ENCODE measurements around the gene UTRN.

Gene UTRN

GRCh38 chr6:144305567-144305966, 20.4 kb downstream of the UTRN start:
- Mint-ChIP-seq H3K27ac (ENCODE audit: low read depth) (peak overlapping the region; percentile 89), H3K36me3 (ENCODE audit: insufficient read depth) (peaks cover 3% of the 10 kb centered on the region), H3K27me3 (no peaks in the 10 kb centered on the region), H3K4me1 (peaks cover 60% of the 10 kb centered on the region), H3K4me3 (peak overlapping the region; percentile 73), H3K9me3 (no peaks in the 10 kb centered on the region)
- no peak for DNase-seq (ENCODE audit: low spot score in 2 of 2)
- ATAC-seq (replicated peaks; ENCODE audit: extremely low read depth, poor library complexity, severe bottlenecking) = no peak

GRCh38 chr6:144305985-144306384, 20.9 kb downstream of the UTRN start:
- no peaks in the 10 kb centered on the region for H3K9me3 Mint-ChIP-seq
- H3K4me1 Mint-ChIP-seq = peaks cover 64% of the 10 kb centered on the region
- peak overlapping the region; percentile 73 for H3K4me3 Mint-ChIP-seq
- no peaks in the 10 kb centered on the region for H3K27me3 Mint-ChIP-seq
- peak overlapping the region; percentile 89 for H3K27ac Mint-ChIP-seq (ENCODE audit: low read depth)
- peak; percentile 78 for ATAC-seq (replicated peaks; ENCODE audit: extremely low read depth, poor library complexity, severe bottlenecking)
- DNase-seq (ENCODE audit: low spot score in 2 of 2) = peak in 1 of 2 donors; percentile 34
- peaks cover 3% of the 10 kb centered on the region for H3K36me3 Mint-ChIP-seq (ENCODE audit: insufficient read depth)

DNA sequence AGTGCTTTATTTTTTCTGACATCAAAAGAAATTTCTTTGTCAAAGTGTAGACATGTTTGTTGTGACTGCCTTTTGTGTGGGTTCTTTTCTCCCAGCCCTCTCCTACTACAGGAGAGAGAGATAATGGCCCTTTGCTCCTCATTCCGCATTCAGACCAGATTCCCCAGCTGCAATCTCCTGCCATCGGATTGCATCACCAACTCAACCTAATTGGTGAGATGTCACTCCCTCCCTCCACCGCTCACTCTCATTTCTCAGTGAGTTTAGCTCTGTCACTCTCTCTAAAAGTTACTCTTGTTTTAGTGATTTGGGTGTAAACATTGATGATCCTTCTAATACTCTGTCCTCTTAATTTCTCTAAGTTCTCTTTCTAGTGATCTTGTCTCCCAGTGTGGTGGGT, 22.7 kb downstream of the UTRN start:
- Mint-ChIP-seq H3K36me3 (ENCODE audit: insufficient read depth) (peaks cover 3% of the 10 kb centered on the region), H3K27ac (ENCODE audit: low read depth) (no peak overlapping the region), H3K9me3 (no peaks in the 10 kb centered on the region), H3K4me3 (no peak overlapping the region), H3K4me1 (peaks cover 56% of the 10 kb centered on the region), H3K27me3 (no peaks in the 10 kb centered on the region)
- no peak for ATAC-seq (replicated peaks; ENCODE audit: extremely low read depth, poor library complexity, severe bottlenecking)
- no peak for DNase-seq (ENCODE audit: low spot score in 2 of 2)

- ATAC-seq (replicated peaks; ENCODE audit: extremely low read depth, poor library complexity, severe bottlenecking) (no peak), DNase-seq (ENCODE audit: low spot score in 2 of 2) (no peak)
- Mint-ChIP-seq H3K9me3 (no peaks in the 10 kb centered on the region), H3K27ac (ENCODE audit: low read depth) (peak overlapping the region; percentile 32), H3K36me3 (ENCODE audit: insufficient read depth) (no peaks in the 10 kb centered on the region), H3K4me3 (peak overlapping the region; percentile 71), H3K27me3 (no peaks in the 10 kb centered on the region), H3K4me1 (peaks cover 38% of the 10 kb centered on the region)
Measured at GRCh38 chr6:144310765-144311164, 25.6 kb downstream of the UTRN start.

- Mint-ChIP-seq H3K4me3 (peak overlapping the region; percentile 71), H3K36me3 (ENCODE audit: insufficient read depth) (no peaks in the 10 kb centered on the region), H3K27ac (ENCODE audit: low read depth) (peak overlapping the region; percentile 32), H3K4me1 (peaks cover 34% of the 10 kb centered on the region), H3K27me3 (no peaks in the 10 kb centered on the region), H3K9me3 (no peaks in the 10 kb centered on the region)
- no peak for ATAC-seq (replicated peaks; ENCODE audit: extremely low read depth, poor library complexity, severe bottlenecking)
- DNase-seq (ENCODE audit: low spot score in 2 of 2) = no peak
Measured at GRCh38 chr6:144311361-144311760, 26.2 kb downstream of the UTRN start.

DNA sequence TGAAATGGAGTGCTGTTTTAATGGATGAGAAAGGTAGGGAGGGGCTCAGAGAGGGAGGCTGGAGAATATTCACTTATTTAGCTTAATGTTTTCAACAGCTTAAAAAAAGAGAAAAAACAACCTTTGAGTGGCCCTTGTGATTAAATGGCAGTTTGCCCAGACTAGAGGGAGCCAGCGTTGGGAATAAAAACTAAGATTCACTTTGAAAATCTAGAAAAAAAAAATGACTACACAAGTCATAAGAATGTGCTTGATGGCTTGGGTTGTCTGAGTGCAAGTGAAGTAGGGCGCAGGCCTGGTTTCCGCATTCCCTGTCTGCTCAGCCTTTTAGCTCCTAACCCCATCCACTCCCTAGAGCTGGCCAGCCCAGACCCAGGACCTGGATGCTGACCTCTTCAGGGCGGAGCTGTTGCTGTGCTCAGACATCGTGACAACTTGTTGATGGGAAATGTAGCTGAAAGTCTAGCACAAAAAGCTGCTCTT, 28.9 kb downstream of the UTRN start:
- no peak for ATAC-seq (replicated peaks; ENCODE audit: extremely low read depth, poor library complexity, severe bottlenecking)
- no peak for DNase-seq (ENCODE audit: low spot score in 2 of 2)
- H3K27me3 Mint-ChIP-seq = no peaks in the 10 kb centered on the region
- no peaks in the 10 kb centered on the region for H3K9me3 Mint-ChIP-seq
- no peak overlapping the region for H3K4me3 Mint-ChIP-seq
- H3K36me3 Mint-ChIP-seq (ENCODE audit: insufficient read depth) = no peaks in the 10 kb centered on the region
- peaks cover 32% of the 10 kb centered on the region for H3K4me1 Mint-ChIP-seq
- H3K27ac Mint-ChIP-seq (ENCODE audit: low read depth) = no peak overlapping the region

DNA sequence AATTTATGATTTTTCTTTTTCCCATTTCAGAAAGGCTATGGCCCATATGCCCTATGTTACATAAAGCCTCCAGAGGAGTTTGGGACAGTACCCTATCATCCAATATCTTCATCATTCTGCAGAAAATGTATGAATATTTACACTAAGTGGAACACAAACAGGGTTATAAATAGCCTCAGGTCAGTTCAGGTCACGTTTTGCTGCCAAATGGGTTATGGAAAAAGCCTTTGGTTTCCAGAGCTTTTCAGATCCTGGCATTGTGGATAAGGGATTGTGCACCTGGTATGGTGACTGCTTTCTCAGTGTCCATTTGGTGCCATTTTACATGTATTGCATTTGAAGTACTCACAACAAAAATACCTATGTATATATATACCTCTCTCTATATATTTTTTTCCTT, 29.4 kb downstream of the UTRN start:
- Mint-ChIP-seq H3K36me3 (ENCODE audit: insufficient read depth) (no peaks in the 10 kb centered on the region), H3K9me3 (no peaks in the 10 kb centered on the region), H3K4me1 (peaks cover 28% of the 10 kb centered on the region), H3K27me3 (no peaks in the 10 kb centered on the region), H3K4me3 (no peak overlapping the region), H3K27ac (ENCODE audit: low read depth) (no peak overlapping the region)
- no peak for DNase-seq (ENCODE audit: low spot score in 2 of 2)
- ATAC-seq (replicated peaks; ENCODE audit: extremely low read depth, poor library complexity, severe bottlenecking) = no peak

DNA sequence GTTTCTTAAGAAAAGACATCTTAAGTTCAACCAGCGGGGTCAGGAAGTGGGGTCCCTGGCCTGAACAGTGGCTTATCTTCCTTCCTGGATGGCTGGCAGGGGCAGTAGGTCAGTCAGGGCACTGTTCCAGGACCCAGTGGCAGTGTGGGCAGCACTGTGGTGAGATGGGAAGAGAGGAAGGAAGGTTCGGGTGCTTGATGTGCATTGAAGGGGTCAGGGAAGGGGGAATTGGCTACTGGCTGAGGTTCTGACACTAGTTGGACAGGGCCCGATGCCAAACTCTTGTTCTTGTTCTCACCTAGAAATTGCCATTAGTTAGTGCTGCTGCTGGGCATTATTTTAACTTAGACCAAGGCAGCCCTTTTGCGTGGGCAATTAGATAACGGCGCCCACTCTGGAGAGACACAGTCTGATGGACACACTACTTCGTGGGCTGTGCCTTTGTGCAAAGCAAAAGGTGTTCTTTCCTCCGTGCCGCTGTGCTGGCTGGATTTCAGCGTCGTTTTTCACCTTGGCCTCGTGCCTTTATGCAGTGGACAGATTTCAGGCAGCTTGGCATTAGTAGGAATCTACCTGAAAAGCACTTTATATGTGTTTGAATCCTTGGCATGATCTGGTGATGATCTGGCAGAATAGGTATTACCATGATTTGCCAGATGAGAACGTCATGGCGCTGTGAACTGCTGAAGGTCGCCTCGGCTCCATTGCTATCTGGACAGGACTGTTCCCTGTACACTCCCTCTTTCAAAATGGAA, 30.3 kb downstream of the UTRN start:
- Mint-ChIP-seq H3K27ac (ENCODE audit: low read depth) (peak overlapping the region; percentile 6), H3K27me3 (no peaks in the 10 kb centered on the region), H3K4me3 (no peak overlapping the region), H3K4me1 (peaks cover 22% of the 10 kb centered on the region), H3K9me3 (no peaks in the 10 kb centered on the region), H3K36me3 (ENCODE audit: insufficient read depth) (no peaks in the 10 kb centered on the region)
- no peak for DNase-seq (ENCODE audit: low spot score in 2 of 2)
- no peak for ATAC-seq (replicated peaks; ENCODE audit: extremely low read depth, poor library complexity, severe bottlenecking)

DNA sequence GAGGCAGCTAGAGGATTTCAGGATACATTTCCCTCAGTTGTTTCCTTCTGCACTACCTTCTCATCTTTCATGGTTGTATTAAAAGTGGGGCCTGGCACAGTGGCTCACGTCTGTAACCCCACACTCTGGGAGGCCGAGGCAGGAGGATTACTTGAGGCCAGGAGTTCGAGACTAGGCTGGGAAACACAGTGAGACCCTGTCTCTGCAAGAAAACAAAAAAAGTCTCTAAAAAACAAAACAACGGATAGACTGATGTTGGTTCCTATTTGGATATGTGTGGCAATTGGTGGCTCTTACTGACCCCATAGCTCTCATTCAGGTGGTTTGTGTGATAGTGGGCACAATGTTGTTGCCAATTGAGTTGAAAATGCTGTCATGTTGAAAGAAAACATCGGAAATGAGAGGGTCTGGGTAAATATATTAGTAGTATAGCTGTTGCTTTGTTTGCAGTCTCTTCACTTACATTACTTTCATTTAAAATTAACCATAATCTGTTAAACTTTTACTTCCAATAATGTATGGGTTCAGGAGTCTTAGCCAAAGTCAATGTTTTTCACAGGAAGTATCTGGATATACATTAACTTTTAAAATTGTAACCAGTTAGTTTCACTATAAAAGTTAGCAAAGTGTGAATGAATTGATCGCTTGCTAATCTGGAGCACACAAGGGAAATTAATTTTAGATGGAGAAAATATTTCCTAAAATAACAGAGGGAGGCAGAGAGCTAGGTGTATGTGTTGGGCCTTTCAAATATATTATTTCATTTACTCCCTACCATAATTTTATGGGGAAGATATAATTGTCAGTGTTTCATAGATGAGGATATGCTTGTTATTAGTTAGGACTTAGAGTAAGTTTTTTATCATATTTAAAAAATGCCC, 31.1 kb downstream of the UTRN start:
- H3K9me3 Mint-ChIP-seq = no peaks in the 10 kb centered on the region
- H3K4me1 Mint-ChIP-seq = peaks cover 16% of the 10 kb centered on the region
- peak overlapping the region; percentile 62 for H3K27ac Mint-ChIP-seq (ENCODE audit: low read depth)
- H3K36me3 Mint-ChIP-seq (ENCODE audit: insufficient read depth) = no peaks in the 10 kb centered on the region
- ATAC-seq (replicated peaks; ENCODE audit: extremely low read depth, poor library complexity, severe bottlenecking) = no peak
- no peak for DNase-seq (ENCODE audit: low spot score in 2 of 2)
- H3K27me3 Mint-ChIP-seq = no peaks in the 10 kb centered on the region
- no peak overlapping the region for H3K4me3 Mint-ChIP-seq

- no peaks in the 10 kb centered on the region for H3K9me3 Mint-ChIP-seq
- DNase-seq (ENCODE audit: low spot score in 2 of 2) = no peak
- no peak for ATAC-seq (replicated peaks; ENCODE audit: extremely low read depth, poor library complexity, severe bottlenecking)
- H3K4me1 Mint-ChIP-seq = peaks cover 15% of the 10 kb centered on the region
- H3K27ac Mint-ChIP-seq (ENCODE audit: low read depth) = peak overlapping the region; percentile 62
- no peak overlapping the region for H3K4me3 Mint-ChIP-seq
- no peaks in the 10 kb centered on the region for H3K27me3 Mint-ChIP-seq
- peaks cover 2% of the 10 kb centered on the region for H3K36me3 Mint-ChIP-seq (ENCODE audit: insufficient read depth)
Measured at GRCh38 chr6:144316862-144317195, 31.7 kb downstream of the UTRN start.

GRCh38 chr6:144317736-144318135, 32.6 kb downstream of the UTRN start:
- H3K4me3 Mint-ChIP-seq = no peak overlapping the region
- no peaks in the 10 kb centered on the region for H3K9me3 Mint-ChIP-seq
- H3K27me3 Mint-ChIP-seq = no peaks in the 10 kb centered on the region
- ATAC-seq (replicated peaks; ENCODE audit: extremely low read depth, poor library complexity, severe bottlenecking) = no peak
- H3K4me1 Mint-ChIP-seq = peaks cover 15% of the 10 kb centered on the region
- no peak overlapping the region for H3K27ac Mint-ChIP-seq (ENCODE audit: low read depth)
- no peak for DNase-seq (ENCODE audit: low spot score in 2 of 2)
- peaks cover 2% of the 10 kb centered on the region for H3K36me3 Mint-ChIP-seq (ENCODE audit: insufficient read depth)

DNA sequence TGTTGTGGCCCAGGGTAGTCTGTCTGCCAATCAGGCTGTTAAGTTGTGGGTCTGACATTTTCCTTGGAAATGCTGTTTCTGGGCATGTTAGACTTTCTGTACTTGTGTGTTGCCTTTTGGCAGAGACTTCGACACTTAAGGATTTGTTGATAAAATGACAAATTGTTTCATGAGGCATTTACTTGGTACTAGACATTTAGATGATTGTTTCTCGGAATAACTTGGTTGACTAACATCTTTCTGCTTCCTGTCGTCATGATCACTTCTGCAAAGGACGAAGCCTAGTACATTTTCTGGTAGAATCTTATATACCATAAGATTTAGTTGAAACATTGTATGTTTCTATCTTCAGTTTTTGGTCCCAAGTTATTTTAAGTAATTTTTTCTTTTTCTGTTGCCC, 34.1 kb downstream of the UTRN start:
- Mint-ChIP-seq H3K4me3 (no peak overlapping the region), H3K4me1 (peaks cover 15% of the 10 kb centered on the region), H3K36me3 (ENCODE audit: insufficient read depth) (peaks cover 2% of the 10 kb centered on the region), H3K9me3 (no peaks in the 10 kb centered on the region), H3K27ac (ENCODE audit: low read depth) (no peak overlapping the region), H3K27me3 (no peaks in the 10 kb centered on the region)
- no peak for DNase-seq (ENCODE audit: low spot score in 2 of 2)
- ATAC-seq (replicated peaks; ENCODE audit: extremely low read depth, poor library complexity, severe bottlenecking) = no peak

DNA sequence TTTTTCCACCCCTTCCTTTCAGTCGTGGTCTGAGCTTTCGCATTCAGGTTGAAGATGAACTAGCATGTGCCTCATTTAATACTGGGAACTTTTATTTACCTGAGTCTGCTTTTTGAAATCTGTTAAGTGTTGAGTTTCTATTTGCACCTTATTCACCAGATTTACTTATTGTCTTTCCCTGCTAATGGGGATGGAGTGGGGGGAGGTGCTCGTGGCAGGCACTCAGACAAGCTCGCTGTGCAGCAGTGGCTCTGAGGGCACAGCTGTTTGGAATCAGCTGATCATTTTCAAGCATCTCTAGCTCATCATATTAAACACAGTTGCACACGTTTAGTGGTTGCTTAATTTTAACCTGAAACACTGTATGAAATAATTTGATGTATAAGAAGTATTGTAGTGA, 35.6 kb downstream of the UTRN start:
- no peak overlapping the region for H3K27ac Mint-ChIP-seq (ENCODE audit: low read depth)
- no peaks in the 10 kb centered on the region for H3K27me3 Mint-ChIP-seq
- no peak for DNase-seq (ENCODE audit: low spot score in 2 of 2)
- H3K9me3 Mint-ChIP-seq = no peaks in the 10 kb centered on the region
- H3K4me3 Mint-ChIP-seq = no peak overlapping the region
- ATAC-seq (replicated peaks; ENCODE audit: extremely low read depth, poor library complexity, severe bottlenecking) = no peak
- peaks cover 10% of the 10 kb centered on the region for H3K4me1 Mint-ChIP-seq
- peaks cover 4% of the 10 kb centered on the region for H3K36me3 Mint-ChIP-seq (ENCODE audit: insufficient read depth)

All from central memory CD8-positive, alpha-beta T cell (primary cell).